ENCODE data around the gene MYL12A. TPM values are rescaled to one million over a fixed set of nuclear protein-coding genes. Genes with fewer than 3 reads are reported as not detected.
A peak's percentile ranks its signal among the peaks of the same experiment; 100 is the strongest.

MYL12A gene
- total and polyA plus RNA-seq, 2 of the 13 experiments (the other 11 are each of a cell fraction or from before 2014, with no cell fraction given), result 261 to 277 TPM

DNA sequence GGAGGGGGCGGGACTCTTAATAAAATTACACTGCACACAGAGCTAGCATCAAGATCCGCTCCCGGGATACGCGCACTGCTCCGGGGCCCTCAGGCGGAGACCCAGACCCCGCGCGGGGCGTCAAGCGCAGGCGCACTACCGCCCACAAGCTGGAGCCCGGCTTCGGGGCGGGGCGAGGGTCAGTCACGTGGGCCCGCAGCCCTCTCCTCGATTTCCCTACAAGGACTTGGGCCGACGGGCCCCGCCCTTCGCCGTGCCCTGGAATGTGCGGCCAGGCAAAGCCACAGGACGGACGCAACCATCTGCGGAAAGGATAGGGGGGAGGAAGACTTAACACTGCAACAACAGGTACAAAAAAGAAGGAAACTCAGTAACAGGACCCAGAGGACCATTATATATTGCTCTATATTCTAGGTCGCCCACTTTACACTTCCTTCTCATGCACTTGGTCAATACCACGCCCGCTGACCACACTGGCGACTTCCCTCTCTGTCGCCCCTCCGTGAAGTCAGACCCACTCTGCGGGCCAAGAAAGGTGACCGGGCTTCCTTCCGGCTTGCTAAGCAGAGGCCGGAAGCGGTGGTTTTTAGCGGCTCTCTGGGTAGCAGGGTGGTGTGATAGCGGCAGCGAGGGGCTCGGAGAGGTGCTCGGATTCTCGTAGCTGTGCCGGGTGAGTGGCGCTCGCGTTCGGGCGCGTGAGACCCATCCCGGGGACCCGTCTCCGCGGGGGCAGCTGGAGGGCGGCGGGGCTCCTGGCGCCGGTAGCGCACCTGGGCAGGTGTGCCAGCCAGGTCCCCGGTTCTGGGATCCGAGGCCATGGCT, at the start of gene MYL12A (continued):
- TF ChIP-seq BORCS8-MEF2B (CRISPR knock-in tag; IDR thresholded peaks at IDR 0.05) (peak; percentile 85; the same call in 1 of the 2 replicates), ZNF629 (CRISPR knock-in tag; conservative IDR thresholded peaks at IDR 0.05) (no peak), HNF4G (IDR thresholded peaks at IDR 0.05; ENCODE audit: borderline replicate concordance, low read depth, low read length) (no peak), HNF4G (CRISPR knock-in tag; IDR thresholded peaks at IDR 0.05; ENCODE audit: borderline replicate concordance, low read depth) (0 out of 2 replicates have a peak, but pooled peaks have one; percentile 57), THAP11 (CRISPR knock-in tag; IDR thresholded peaks at IDR 0.05) (peak; percentile 87), CCDC6 (CRISPR knock-in tag; IDR thresholded peaks at IDR 0.05) (peak; percentile 62; the same call in 1 of the 2 replicates), HOXD1 (CRISPR knock-in tag; IDR thresholded peaks at IDR 0.05) (no peak), ZNF670 (CRISPR knock-in tag; IDR thresholded peaks at IDR 0.05; ENCODE audit: borderline replicate concordance) (peak; percentile 76; the same call in 1 of the 2 replicates), KMT2A (CRISPR knock-in tag; IDR thresholded peaks at IDR 0.05) (peak; percentile 79), ZMAT3 (CRISPR knock-in tag; conservative IDR thresholded peaks at IDR 0.05) (peak; percentile 73; the same call in 1 of the 2 replicates), SNRNP70 (IDR thresholded peaks at IDR 0.05; ENCODE audit: low read depth, low read length) (no peak), ZNF720 (CRISPR knock-in tag; IDR thresholded peaks at IDR 0.05) (no peak), JUN (CRISPR knock-in tag; IDR thresholded peaks at IDR 0.05) (no peak), MED13 (CRISPR knock-in tag; IDR thresholded peaks at IDR 0.05) (no peak), HDAC2 (CRISPR knock-in tag; IDR thresholded peaks at IDR 0.05) (peak; percentile 24), STAG1 (CRISPR knock-in tag; IDR thresholded peaks at IDR 0.05) (no peak), ZNF615 (CRISPR knock-in tag; IDR thresholded peaks at IDR 0.05; ENCODE audit: borderline replicate concordance) (no peak), ZNF616 (CRISPR knock-in tag; IDR thresholded peaks at IDR 0.05; ENCODE audit: low read depth) (no peak), PAWR (CRISPR knock-in tag; IDR thresholded peaks at IDR 0.05; ENCODE audit: borderline replicate concordance) (no peak), EHMT2 (IDR thresholded peaks at IDR 0.05; ENCODE audit: borderline replicate concordance, low read depth, low read length) (no peak), MAF1 (CRISPR knock-in tag; IDR thresholded peaks at IDR 0.05; ENCODE audit: borderline replicate concordance) (no peak)
- TF ChIP-seq, protein P1, sequence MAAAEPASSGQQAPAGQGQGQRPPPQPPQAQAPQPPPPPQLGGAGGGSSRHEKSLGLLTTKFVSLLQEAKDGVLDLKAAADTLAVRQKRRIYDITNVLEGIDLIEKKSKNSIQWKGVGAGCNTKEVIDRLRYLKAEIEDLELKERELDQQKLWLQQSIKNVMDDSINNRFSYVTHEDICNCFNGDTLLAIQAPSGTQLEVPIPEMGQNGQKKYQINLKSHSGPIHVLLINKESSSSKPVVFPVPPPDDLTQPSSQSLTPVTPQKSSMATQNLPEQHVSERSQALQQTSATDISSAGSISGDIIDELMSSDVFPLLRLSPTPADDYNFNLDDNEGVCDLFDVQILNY (CRISPR knock-in tag; conservative IDR thresholded peaks at IDR 0.05), result no peak
- TF ChIP-seq, protein P2, sequence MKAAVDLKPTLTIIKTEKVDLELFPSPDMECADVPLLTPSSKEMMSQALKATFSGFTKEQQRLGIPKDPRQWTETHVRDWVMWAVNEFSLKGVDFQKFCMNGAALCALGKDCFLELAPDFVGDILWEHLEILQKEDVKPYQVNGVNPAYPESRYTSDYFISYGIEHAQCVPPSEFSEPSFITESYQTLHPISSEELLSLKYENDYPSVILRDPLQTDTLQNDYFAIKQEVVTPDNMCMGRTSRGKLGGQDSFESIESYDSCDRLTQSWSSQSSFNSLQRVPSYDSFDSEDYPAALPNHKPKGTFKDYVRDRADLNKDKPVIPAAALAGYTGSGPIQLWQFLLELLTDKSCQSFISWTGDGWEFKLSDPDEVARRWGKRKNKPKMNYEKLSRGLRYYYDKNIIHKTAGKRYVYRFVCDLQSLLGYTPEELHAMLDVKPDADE (CRISPR knock-in tag; IDR thresholded peaks at IDR 0.05), result no peak
- TF ChIP-seq, protein P3, sequence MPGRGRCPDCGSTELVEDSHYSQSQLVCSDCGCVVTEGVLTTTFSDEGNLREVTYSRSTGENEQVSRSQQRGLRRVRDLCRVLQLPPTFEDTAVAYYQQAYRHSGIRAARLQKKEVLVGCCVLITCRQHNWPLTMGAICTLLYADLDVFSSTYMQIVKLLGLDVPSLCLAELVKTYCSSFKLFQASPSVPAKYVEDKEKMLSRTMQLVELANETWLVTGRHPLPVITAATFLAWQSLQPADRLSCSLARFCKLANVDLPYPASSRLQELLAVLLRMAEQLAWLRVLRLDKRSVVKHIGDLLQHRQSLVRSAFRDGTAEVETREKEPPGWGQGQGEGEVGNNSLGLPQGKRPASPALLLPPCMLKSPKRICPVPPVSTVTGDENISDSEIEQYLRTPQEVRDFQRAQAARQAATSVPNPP (CRISPR knock-in tag; IDR thresholded peaks at IDR 0.05), result peak; percentile 78; the same call in 1 of the 2 replicates
- TF ChIP-seq, protein P4, sequence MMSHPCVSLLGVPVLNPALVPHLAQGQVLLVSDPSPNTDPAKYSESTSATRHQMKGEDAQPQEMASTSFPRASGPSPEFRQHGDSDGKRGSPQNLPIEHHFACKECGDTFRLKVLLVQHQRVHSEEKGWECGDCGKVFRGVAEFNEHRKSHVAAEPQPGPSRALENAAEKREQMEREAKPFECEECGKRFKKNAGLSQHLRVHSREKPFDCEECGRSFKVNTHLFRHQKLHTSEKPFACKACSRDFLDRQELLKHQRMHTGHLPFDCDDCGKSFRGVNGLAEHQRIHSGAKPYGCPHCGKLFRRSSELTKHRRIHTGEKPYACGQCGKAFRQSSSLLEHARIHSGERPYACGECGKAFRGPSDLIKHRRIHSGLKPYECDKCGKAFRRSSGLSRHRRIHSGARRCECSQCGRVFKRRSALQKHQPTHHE (CRISPR knock-in tag; IDR thresholded peaks at IDR 0.05; ENCODE audit: borderline replicate concordance), result 0 out of 2 replicates have a peak, but pooled peaks have one; percentile 40
- TF ChIP-seq, protein P5, sequence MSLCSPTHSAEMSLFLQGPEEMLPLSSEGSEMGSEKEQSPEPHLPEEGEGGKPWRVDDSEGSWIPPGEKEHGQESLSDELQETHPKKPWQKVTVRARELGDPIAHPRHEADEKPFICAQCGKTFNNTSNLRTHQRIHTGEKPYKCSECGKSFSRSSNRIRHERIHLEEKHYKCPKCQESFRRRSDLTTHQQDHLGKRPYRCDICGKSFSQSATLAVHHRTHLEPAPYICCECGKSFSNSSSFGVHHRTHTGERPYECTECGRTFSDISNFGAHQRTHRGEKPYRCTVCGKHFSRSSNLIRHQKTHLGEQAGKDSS (CRISPR knock-in tag; IDR thresholded peaks at IDR 0.05; ENCODE audit: borderline replicate concordance, low read depth), result no peak
